ENCODE results near the gene RASGEF1B. TPM values are rescaled to one million over a fixed set of nuclear protein-coding genes. Genes with fewer than 3 reads are reported as not detected.

RASGEF1B gene
- polyA plus RNA-seq, 2 of the 4 experiments (the other 2 are of a cell fraction) = 0.16 TPM; not detected in 1

DNA sequence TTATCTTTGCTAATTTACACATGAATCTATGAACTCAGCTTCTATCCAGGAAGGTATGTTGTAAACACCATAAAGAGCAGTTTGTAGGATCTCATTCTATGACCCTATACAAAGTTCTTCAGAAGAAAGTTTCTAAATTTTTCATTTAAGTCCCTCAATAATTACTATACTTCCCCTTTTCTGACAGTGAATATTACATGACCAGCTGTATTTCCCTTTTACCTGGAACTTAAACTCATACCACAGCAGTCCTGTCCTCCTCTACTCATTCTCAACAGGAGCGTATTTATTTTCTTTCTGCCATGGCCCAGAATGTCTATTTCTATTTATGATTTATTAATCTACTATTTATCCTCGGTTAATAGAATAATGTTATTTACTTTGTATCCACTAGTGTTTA, 15.8 kb downstream of the RASGEF1B start:
- no peak overlapping the region for H3K27ac ChIP-seq
- ChIA-PET POLR2A (no interaction called here), CTCF (interaction anchor here (1.9 kb wide), 1 partner anchor 11 kb away, joined by 6 read pairs; no protein-coding TSS in a partner anchor)
- no peak for DNase-seq (ENCODE audit: low read depth in 1 of 2, low spot score in 1 of 2)
- H3K9me3 ChIP-seq = no peaks in the 10 kb centered on the region
- WGBS (ENCODE audit: missing lambda C conversion rate) = 46% methylated on average over 2 of the region's 2 CpGs
- TF ChIP-seq, protein P1, sequence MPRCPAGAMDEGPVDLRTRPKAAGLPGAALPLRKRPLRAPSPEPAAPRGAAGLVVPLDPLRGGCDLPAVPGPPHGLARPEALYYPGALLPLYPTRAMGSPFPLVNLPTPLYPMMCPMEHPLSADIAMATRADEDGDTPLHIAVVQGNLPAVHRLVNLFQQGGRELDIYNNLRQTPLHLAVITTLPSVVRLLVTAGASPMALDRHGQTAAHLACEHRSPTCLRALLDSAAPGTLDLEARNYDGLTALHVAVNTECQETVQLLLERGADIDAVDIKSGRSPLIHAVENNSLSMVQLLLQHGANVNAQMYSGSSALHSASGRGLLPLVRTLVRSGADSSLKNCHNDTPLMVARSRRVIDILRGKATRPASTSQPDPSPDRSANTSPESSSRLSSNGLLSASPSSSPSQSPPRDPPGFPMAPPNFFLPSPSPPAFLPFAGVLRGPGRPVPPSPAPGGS (IDR thresholded peaks at IDR 0.05) = no peak
- no peak for TF ChIP-seq SMC3 (IDR thresholded peaks at IDR 0.05)
- no peak for TF ChIP-seq PHF8 (IDR thresholded peaks at IDR 0.05; ENCODE audit: borderline replicate concordance, low read depth)
- H3K4me3 ChIP-seq = no peak overlapping the region
- no peak overlapping the region for H3K4me2 ChIP-seq
- H3K4me1 ChIP-seq = no peaks in the 10 kb centered on the region
- no peak for ATAC-seq
- no peak for FAIRE-seq

DNA sequence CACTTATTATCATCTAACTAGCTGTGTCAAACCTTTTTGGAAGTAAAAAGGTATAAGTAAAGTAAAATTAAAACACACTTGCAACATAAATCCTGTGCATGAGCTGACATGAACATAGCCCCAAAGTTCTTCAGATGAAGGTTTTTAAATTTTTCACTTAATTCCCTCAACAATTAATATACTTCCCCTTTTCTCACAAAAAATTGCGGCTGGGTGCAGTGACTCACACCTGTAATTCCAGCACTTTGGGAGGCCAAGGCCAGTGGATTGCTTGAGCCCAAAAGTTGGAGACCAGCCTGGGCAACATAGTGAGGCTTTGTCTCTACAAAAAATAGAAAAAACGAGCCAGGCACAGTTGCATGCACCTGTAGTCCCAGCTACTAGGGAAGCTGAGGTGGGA, 16.8 kb downstream of the RASGEF1B start:
- no peak overlapping the region for H3K4me2 ChIP-seq
- no peaks in the 10 kb centered on the region for H3K9me3 ChIP-seq
- TF ChIP-seq HOXB13 (CRISPR knock-in tag; IDR thresholded peaks at IDR 0.05; ENCODE audit: low read depth) (no peak), ZNF302 (CRISPR knock-in tag; IDR thresholded peaks at IDR 0.05) (no peak), RAD21 (conservative IDR thresholded peaks at IDR 0.05 in 1 of 2, IDR thresholded peaks at IDR 0.05 in 1 of 2) (no peak), CBX2 (IDR thresholded peaks at IDR 0.05; ENCODE audit: borderline replicate concordance, low read depth) (no peak), JUN (IDR thresholded peaks at IDR 0.05) (no peak), PHF8 (IDR thresholded peaks at IDR 0.05; ENCODE audit: borderline replicate concordance, low read depth) (no peak), NR3C1 (IDR thresholded peaks at IDR 0.05) (no peak), MAZ (IDR thresholded peaks at IDR 0.05; ENCODE audit: borderline replicate concordance, low read depth, low read length) (no peak), ZC3H11A (IDR thresholded peaks at IDR 0.05) (no peak), SMC3 (IDR thresholded peaks at IDR 0.05) (no peak), GATA3 (IDR thresholded peaks at IDR 0.05; ENCODE audit: borderline replicate concordance) (no peak)
- TF ChIP-seq, protein P2, sequence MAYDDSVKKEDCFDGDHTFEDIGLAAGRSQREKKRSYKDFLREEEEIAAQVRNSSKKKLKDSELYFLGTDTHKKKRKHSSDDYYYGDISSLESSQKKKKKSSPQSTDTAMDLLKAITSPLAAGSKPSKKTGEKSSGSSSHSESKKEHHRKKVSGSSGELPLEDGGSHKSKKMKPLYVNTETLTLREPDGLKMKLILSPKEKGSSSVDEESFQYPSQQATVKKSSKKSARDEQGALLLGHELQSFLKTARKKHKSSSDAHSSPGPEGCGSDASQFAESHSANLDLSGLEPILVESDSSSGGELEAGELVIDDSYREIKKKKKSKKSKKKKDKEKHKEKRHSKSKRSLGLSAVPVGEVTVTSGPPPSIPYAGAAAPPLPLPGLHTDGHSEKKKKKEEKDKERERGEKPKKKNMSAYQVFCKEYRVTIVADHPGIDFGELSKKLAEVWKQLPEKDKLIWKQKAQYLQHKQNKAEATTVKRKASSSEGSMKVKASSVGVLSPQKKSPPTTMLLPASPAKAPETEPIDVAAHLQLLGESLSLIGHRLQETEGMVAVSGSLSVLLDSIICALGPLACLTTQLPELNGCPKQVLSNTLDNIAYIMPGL (CRISPR knock-in tag; IDR thresholded peaks at IDR 0.05; ENCODE audit: borderline replicate concordance) = no peak
- TF ChIP-seq, protein P1 (IDR thresholded peaks at IDR 0.05) = no peak
- TF ChIP-seq, protein P3, sequence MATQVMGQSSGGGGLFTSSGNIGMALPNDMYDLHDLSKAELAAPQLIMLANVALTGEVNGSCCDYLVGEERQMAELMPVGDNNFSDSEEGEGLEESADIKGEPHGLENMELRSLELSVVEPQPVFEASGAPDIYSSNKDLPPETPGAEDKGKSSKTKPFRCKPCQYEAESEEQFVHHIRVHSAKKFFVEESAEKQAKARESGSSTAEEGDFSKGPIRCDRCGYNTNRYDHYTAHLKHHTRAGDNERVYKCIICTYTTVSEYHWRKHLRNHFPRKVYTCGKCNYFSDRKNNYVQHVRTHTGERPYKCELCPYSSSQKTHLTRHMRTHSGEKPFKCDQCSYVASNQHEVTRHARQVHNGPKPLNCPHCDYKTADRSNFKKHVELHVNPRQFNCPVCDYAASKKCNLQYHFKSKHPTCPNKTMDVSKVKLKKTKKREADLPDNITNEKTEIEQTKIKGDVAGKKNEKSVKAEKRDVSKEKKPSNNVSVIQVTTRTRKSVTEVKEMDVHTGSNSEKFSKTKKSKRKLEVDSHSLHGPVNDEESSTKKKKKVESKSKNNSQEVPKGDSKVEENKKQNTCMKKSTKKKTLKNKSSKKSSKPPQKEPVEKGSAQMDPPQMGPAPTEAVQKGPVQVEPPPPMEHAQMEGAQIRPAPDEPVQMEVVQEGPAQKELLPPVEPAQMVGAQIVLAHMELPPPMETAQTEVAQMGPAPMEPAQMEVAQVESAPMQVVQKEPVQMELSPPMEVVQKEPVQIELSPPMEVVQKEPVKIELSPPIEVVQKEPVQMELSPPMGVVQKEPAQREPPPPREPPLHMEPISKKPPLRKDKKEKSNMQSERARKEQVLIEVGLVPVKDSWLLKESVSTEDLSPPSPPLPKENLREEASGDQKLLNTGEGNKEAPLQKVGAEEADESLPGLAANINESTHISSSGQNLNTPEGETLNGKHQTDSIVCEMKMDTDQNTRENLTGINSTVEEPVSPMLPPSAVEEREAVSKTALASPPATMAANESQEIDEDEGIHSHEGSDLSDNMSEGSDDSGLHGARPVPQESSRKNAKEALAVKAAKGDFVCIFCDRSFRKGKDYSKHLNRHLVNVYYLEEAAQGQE (IDR thresholded peaks at IDR 0.05) = no peak
- TF ChIP-seq, protein P4, sequence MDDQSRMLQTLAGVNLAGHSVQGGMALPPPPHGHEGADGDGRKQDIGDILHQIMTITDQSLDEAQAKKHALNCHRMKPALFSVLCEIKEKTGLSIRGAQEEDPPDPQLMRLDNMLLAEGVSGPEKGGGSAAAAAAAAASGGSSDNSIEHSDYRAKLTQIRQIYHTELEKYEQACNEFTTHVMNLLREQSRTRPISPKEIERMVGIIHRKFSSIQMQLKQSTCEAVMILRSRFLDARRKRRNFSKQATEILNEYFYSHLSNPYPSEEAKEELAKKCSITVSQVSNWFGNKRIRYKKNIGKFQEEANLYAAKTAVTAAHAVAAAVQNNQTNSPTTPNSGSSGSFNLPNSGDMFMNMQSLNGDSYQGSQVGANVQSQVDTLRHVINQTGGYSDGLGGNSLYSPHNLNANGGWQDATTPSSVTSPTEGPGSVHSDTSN (IDR thresholded peaks at IDR 0.05) = no peak
- TF ChIP-seq, protein P5, sequence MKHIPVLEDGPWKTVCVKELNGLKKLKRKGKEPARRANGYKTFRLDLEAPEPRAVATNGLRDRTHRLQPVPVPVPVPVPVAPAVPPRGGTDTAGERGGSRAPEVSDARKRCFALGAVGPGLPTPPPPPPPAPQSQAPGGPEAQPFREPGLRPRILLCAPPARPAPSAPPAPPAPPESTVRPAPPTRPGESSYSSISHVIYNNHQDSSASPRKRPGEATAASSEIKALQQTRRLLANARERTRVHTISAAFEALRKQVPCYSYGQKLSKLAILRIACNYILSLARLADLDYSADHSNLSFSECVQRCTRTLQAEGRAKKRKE (CRISPR knock-in tag; IDR thresholded peaks at IDR 0.05; ENCODE audit: low read depth) = no peak
- no peaks in the 10 kb centered on the region for H3K4me1 ChIP-seq
- DNase-seq (ENCODE audit: low read depth in 1 of 2, low spot score in 1 of 2) (no peak), ATAC-seq (no peak), FAIRE-seq (no peak)
- no peak overlapping the region for H3K4me3 ChIP-seq
- ChIA-PET CTCF (interaction anchor here (1.9 kb wide), 1 partner anchor 12 kb away, joined by 6 read pairs; no protein-coding TSS in a partner anchor), POLR2A (no interaction called here)
- WGBS (ENCODE audit: missing lambda C conversion rate) = 14% methylated on average over 2 of the region's 2 CpGs
- H3K27ac ChIP-seq = no peak overlapping the region

Measured in A549 (cell line).